Hematopoietic multipotent progenitor cell treated with erythropoietin and hydrocortisone succinate and interleukin-3 and kit ligand, for 17 days (in vitro differentiated cells): ENCODE measurements around the gene RWDD1.
A peak's percentile ranks its signal among the peaks of the same experiment; 100 is the strongest.

Source experiments
- DNase-seq: peaks from one replicate; pipeline ENCODE4 v3.0.0-alpha.2; 2015; ENCODE audit warnings: low spot score

Gene RWDD1

GRCh38 chr6:116611056-116611455 is 39.8 kb downstream of the RWDD1 start:
- no peak for DNase-seq

GRCh38 chr6:116615937-116616736 is 44.8 kb downstream of the RWDD1 start, which contains the start of gene RSPH4A:
TSS of gene RSPH4A (plus strand) at chr6:116616479. CDS start at chr6:116616624, 145 bp downstream.
- DNase-seq = no peak

- DNase-seq = no peak
These were observed 45.4 kb downstream of the RWDD1 start for GRCh38 chr6:116616737-116617053.

GRCh38 chr6:116624036-116624805 is 52.9 kb downstream of the RWDD1 start:
- no peak for DNase-seq

GRCh38 chr6:116625872-116626271 is 54.6 kb downstream of the RWDD1 start:
- no peak for DNase-seq

GRCh38 chr6:116629563-116629981 is 58.3 kb downstream of the RWDD1 start:
- no peak for DNase-seq

GRCh38 chr6:116631379-116631990 is 60.2 kb downstream of the RWDD1 start:
- DNase-seq = no peak

- peak; percentile 13 for DNase-seq
These were observed 62.4 kb downstream of the RWDD1 start for GRCh38 chr6:116633685-116634084.
